Activated CD4-positive, CD25-positive, alpha-beta regulatory T cell treated with anti-CD3 and anti-CD28 coated beads, Interleukin-2, amount 50 U/mL, for 24 hours (primary cell): ENCODE data around the gene CCNG1.
A peak's percentile ranks its signal among the peaks of the same experiment; 100 is the strongest.
"Not testable (repeated sequence)": the region's sequence is repeated elsewhere in the genome, so short reads cannot be mapped to it uniquely, and the experiment has no call there.

ENCODE experiments used
- ATAC-seq, 2 donors: fragments of 150-1000 bp; cut with Tn5 transposase; one replicate each; pipeline ENCODE4 v1.10.0; 2021; ENCODE audit warnings: mild to moderate bottlenecking in 1 of 2, moderate library complexity in 1 of 2

The CCNG1 gene, protein sequence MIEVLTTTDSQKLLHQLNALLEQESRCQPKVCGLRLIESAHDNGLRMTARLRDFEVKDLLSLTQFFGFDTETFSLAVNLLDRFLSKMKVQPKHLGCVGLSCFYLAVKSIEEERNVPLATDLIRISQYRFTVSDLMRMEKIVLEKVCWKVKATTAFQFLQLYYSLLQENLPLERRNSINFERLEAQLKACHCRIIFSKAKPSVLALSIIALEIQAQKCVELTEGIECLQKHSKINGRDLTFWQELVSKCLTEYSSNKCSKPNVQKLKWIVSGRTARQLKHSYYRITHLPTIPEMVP

GRCh38 chr5:163437309-163438182, at the start of gene CCNG1:
CCNG1 (plus strand) TSS chr5:163437595; CDS start chr5:163439257, 1,662 bp downstream.
- ATAC-seq, result peak; percentile 95 to 96

GRCh38 chr5:163395792-163396191, 41.6 kb upstream of the CCNG1 start:
- no peak for ATAC-seq

DNA sequence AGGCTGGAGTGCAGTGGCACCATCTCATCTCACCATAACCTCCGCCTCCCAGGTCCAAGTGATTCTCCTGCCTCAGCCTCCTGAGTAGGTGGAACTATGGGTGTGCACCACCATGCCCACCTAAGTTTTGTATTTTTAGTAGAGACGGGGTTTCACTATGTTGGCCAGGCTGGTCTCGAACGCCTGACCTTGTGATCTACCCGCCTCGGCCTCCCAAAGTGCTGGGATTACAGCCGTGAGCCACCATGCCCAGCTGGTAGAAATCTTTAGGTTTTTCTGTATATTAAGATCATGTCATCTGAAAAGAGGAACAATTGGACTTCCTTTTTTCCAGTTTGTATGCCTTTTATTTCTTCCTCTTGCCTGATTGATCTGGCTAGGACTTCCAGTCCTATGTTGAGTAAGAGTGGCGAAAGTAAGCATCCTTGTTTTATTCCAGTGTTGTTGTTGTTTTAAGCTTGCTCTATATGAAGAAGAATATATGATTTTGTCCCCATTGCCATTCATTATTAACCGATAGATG, 40.5 kb upstream of the CCNG1 start:
- ATAC-seq, result not testable (repeated sequence)

DNA sequence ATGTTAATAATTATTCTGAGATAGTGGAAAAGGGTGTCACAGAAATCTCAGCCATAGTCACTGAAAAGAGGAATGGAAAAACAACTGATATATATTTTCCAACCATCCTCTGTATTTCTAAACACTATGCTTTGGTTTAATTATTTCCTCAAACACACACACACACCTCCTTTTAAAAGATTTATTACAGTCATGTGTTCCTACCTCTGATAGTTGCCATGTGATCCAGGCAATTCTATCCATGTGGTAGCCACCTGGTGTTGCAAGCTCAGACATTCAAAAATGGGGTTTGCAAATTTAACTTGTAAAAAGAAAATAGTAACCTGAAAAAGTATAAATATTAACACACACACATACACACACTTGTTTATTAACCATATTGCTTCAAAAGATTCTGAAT, 40.0 kb upstream of the CCNG1 start:
- ATAC-seq, result no peak

- no peak for ATAC-seq
Measured at GRCh38 chr5:163399923-163400322, 37.5 kb upstream of the CCNG1 start.

DNA sequence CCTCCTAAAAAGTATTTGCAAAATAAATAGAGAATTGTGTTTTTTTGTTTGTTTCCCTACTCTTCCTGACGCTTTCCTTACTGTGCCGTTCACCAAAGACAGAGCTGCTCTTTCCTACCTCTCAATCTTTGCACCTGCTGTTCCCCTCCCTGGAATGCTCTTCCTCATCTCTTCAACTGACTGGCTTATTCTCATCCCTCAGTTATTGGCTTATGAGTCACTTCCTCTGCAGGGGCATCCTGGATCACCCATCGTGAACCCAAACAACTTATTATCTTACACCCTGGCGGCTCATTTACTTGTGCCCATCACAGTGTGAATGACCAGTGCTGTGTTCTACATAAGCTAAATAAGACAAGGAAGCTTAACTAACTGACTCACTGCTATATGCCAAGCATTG, 36.1 kb upstream of the CCNG1 start:
- ATAC-seq, result no peak

DNA sequence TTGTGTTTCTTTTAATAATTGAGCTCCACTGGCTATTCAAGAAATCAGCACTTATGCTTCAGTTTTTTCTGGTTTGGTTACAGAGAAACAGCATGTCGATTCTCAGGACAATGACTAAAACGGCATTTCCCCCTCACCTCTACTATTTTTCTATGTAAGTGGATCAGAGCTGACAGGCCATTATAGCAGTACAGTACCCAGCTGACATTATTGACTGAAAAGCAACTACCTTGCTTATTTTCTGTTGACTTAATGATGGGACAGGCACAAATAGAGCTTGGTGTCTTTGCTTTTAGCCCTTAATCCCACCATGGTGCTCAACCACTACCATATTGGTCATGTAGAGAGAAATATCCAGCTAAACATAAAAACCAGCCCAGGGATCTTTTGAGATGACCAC, 35.4 kb upstream of the CCNG1 start:
- no peak for ATAC-seq

DNA sequence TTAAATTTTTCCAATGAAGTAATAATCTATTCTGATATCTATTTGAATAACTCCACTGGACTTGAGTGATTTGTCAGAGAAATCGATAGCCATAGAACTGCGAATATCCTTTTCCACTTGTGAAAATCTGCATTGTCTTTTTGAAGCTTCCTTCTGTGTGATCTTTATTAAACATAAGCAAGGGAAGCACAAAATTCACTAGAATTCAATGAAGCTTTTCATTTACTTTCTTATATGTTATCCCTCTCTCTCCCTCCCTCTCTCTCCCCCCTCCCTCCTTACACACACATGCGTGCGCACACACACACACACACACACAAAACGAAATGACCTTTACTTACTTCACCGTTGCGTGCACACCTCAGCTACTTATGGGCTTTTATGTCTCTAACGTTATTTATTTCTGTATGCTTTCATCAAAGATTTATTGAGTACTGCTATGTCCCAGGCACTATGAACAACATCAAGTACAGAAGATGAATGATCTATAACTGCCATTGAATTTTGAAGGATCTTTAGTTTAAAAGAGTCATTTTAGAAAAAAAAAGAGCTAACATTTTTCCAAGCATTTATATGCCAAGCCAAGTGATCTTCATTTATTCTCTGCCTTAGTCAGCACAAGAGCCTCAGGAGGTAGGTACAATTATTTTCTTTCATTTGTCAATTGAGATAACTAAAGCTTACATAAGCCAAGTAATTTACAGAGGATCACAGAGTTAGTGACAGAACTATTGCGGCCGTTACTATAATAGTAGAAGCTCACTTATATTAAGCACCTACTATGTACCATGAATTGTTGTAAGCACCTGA, 32.8 kb upstream of the CCNG1 start:
- ATAC-seq, result no peak

DNA sequence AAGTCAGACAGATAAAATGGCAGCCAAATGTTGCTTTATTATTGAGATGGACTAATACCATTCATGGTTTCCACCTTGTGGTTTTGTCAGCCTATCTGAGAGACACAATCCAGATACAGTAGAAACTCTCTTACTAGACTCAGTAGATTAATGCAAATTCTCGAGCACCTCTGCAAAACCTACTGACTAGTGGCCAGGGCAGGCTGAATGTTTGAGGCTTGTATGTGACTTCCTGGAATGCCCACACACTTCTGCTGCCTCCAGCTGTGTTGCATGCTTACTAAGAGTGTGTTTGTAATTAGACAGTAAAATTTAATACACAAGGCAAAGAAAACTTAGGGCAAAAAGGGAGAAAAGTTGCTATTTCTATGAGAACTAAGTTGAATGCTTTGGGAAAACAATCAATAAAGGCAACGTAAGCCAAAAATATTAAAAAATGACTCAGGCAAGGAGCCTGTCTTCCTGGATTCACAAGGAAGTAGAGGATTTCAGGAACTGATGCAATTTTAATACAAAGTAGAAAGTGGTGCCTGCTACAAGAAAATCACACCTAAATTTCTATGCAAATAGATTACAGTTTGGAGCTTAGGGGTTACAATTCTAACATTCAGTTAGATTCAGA, 30.2 kb upstream of the CCNG1 start:
- no peak for ATAC-seq

GRCh38 chr5:163408311-163408923, 29.0 kb upstream of the CCNG1 start:
- ATAC-seq, result peak; percentile 71 to 81

GRCh38 chr5:163409384-163409783, 28.0 kb upstream of the CCNG1 start:
- ATAC-seq, result no peak

- no peak for ATAC-seq
Measured at GRCh38 chr5:163410505-163410904, 26.9 kb upstream of the CCNG1 start.

- not testable (repeated sequence) for ATAC-seq
Measured at GRCh38 chr5:163415673-163416072, 21.7 kb upstream of the CCNG1 start.

GRCh38 chr5:163424836-163425235, 12.6 kb upstream of the CCNG1 start:
- no peak for ATAC-seq

DNA sequence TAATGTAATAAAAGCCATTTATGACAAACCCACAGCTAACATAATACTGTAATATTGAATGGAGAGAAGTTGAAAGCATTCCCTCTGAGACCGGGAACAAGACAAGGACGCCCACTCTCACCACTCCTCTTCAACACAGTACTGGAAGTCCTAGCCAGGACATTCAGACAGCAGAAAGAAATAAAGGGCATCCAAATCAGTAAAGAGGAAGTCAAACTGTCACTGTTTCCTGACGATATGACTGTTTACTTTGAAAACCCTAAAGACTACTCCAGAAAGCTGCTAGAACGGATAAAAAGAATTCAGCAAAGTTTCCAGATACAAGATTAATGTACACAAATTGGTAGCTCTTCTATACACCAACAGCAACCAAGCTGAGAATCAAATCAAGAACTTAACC, 11.3 kb upstream of the CCNG1 start:
- ATAC-seq, result not testable (repeated sequence)

DNA sequence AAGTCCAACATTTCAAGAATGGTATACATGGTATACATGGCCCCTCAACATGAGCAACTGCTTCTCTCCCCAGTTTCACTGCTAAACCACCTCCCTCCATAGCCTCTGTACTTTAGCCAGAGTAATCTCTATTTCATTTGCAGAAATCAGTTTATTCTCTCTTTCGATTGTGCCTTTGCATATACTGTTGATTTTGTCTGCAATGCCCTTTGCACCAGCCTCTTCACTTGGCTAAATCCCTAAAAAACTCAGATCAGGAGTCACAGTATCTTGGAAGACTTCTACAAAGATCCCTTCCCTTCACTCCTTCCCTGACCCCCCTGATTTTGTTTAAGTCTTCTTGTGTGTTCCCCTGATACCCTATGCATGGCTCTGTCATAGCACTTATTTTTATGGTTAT, 4.9 kb upstream of the CCNG1 start:
- ATAC-seq, result no peak

DNA sequence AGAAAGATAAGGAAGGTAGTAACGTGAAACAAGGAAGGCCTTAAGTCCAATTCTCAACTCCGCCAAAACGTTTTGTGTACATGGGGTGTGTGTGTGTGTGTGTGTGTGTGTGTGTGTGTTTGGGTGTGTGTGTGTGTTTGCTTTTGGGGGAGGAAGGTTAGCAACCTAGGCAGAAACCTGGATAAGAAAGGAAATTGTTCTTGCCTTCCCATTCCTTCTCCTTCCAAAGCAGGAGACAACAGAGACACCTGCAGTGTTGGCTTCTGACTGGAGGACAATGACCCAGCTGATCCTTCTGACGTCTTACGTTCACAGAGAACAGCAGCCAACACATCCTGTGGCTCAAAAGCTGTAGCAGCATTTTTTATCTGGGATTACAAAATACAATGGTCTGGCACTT, 4.1 kb upstream of the CCNG1 start:
- ATAC-seq, result no peak

GRCh38 chr5:163434401-163434866, 3.0 kb upstream of the CCNG1 start:
- ATAC-seq, result no peak

DNA sequence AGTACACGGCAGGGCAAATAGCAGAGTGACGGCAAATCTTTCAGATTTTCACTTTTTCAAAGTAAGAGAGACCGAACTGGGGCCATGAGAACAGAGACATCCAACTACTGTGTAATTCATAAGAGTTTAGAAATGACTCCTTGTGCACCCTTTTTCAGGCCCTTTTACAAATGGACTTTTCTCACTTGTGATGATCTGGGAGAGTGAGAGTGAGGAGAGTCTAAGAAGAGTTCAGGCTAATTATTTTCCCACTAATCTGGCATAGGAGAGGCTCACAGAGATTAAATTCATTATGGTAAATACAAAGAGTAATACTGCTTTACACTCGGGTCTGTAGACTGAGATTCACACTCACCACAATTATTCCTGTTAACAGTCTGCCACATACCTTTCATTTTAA, 880 bp upstream of the CCNG1 start:
- no peak for ATAC-seq

- no peak for ATAC-seq
Measured at GRCh38 chr5:163437011-163437308, 435 bp upstream of the CCNG1 start.

DNA sequence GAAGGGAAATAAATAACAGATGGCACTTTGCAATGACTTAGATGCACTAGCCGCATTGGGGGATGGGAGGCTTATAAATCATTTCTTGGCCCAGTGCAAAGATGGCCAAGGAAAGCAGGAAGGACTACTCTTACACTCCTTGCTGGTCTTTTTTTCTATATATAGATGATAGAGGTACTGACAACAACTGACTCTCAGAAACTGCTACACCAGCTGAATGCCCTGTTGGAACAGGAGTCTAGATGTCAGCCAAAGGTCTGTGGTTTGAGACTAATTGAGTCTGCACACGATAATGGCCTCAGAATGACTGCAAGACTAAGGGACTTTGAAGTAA, 1.7 kb downstream of the CCNG1 start:
- peak; percentile 8 to 20 for ATAC-seq

DNA sequence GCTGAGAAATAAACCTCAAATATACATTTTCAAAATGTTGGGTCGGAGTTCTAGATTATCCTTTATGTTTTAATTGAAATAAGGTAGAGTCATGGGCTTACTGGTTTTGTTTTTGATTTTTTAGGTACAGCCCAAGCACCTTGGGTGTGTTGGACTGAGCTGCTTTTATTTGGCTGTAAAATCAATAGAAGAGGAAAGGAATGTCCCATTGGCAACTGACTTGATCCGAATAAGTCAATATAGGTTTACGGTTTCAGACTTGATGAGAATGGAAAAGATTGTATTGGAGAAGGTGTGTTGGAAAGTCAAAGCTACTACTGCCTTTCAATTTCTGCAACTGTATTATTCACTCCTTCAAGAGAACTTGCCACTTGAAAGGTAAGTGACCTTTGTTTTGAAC, 3.6 kb downstream of the CCNG1 start:
- ATAC-seq, result no peak
